Measurements from ENCODE around the gene DEFB132.

GRCh38 chr20:226958-227357 lies 30.6 kb upstream of the DEFB132 start, which contains the start of gene DEFB129:
- TF ChIP-seq CTCF (conservative IDR thresholded peaks at IDR 0.05; ENCODE audit: low read depth, low read length) (no peak), EZH2 (IDR thresholded peaks at IDR 0.05; ENCODE audit: borderline replicate concordance, low read depth, low read length, poor library complexity, severe bottlenecking) (no peak)
